ENCODE data around the gene NUCKS1.

NUCKS1 gene

DNA sequence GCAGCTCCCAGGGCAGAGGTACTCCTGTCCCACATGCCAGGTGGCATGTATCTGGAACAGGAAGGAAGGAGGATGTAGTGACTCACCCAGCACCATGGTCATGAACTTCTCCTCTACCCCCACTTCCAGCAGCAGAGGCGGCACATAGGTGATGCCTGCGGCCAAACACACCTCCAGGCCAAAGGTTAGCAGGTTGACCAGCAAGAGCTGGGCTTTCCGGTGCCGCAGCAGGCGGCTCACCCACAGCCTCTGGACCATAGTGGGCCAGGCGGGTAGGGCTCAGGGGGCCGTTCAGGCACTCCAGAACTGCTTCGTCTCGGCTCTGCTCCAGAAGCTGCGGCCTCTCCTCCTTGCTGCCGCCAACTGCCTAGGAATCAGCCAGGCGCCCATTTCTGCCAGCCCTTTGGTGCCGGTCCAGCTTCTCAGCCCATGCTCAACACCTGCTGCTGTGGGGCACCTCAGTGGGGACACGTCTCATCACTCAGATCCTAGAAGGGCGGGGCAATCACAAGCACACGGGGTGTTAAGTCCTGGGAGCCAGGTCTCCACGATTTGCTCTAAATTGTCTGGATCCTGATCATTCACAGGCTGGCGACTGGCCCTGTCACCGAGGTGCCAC, 85.5 kb downstream of the NUCKS1 start:
- TF ChIP-seq NFRKB (IDR thresholded peaks at IDR 0.05) (no peak), FOXK2 (IDR thresholded peaks at IDR 0.05) (no peak), FOXM1 (IDR thresholded peaks at IDR 0.05; ENCODE audit: borderline replicate concordance) (no peak), SUZ12 (IDR thresholded peaks at IDR 0.05) (no peak), L3MBTL2 (conservative IDR thresholded peaks at IDR 0.05) (no peak), CTBP1 (IDR thresholded peaks at IDR 0.05; ENCODE audit: borderline replicate concordance) (no peak)
- ChIA-PET CTCF (no interaction called here), POLR2A (no interaction called here)
- DNase-seq (ENCODE audit: extremely low spot score) = no peak

- no peak for DNase-seq (ENCODE audit: extremely low spot score)
- CTCF ChIA-PET = no interaction called here
- POLR2A ChIA-PET = no interaction called here
- TF ChIP-seq HDGF (IDR thresholded peaks at IDR 0.05; ENCODE audit: borderline replicate concordance) (no peak), LEF1 (IDR thresholded peaks at IDR 0.05; ENCODE audit: borderline replicate concordance) (no peak), FOXA1 (IDR thresholded peaks at IDR 0.05) (no peak), NFRKB (IDR thresholded peaks at IDR 0.05) (no peak), FOXK2 (IDR thresholded peaks at IDR 0.05) (no peak), L3MBTL2 (conservative IDR thresholded peaks at IDR 0.05) (no peak), CTBP1 (IDR thresholded peaks at IDR 0.05; ENCODE audit: borderline replicate concordance) (no peak), SP1 (IDR thresholded peaks at IDR 0.05) (no peak), FOXM1 (IDR thresholded peaks at IDR 0.05; ENCODE audit: borderline replicate concordance) (no peak), TARDBP (IDR thresholded peaks at IDR 0.05) (no peak), SUZ12 (IDR thresholded peaks at IDR 0.05) (no peak)
Observed at GRCh38 chr1:205663286-205663936, 86.6 kb downstream of the NUCKS1 start.

Data from HEK293T (cell line).